Astrocyte (in vitro differentiated cells and primary cell): ENCODE measurements around the gene ROR2. TPM values are rescaled to one million over a fixed set of nuclear protein-coding genes. Genes with fewer than 3 reads are reported as not detected.
"Not testable (repeated sequence)": the region's sequence is repeated elsewhere in the genome, so short reads cannot be mapped to it uniquely, and the experiment has no call there.

Experiments
- DNase-seq: peaks from one replicate; pipeline ENCODE4 v3.0.0-alpha.2; 2010; ENCODE audit warnings: low read depth
- FAIRE-seq: peaks from 2 replicates; lab custom pipeline; 2011; peaks lifted over from hg19 to GRCh38; lab: Jason Lieb, UNC
- H2AFZ ChIP-seq: 2 replicates; pipeline ENCODE4 v1.6.0; 2012; ENCODE audit warnings: low read depth, low read length, inconsistent platforms
- H3K27ac ChIP-seq: 2 replicates; pipeline ENCODE4 v1.5.1; 2011; ENCODE audit warnings: low read depth, low read length, inconsistent platforms
- H3K27me3 ChIP-seq: 2 replicates; pipeline ENCODE4 v1.6.0; 2011; ENCODE audit warnings: low read length, inconsistent platforms; ENCODE audit not compliant: insufficient read depth
- H3K36me3 ChIP-seq: 2 replicates; pipeline ENCODE4 v1.5.1; 2011; ENCODE audit warnings: low read length, inconsistent platforms; ENCODE audit not compliant: insufficient read depth
- H3K4me1 ChIP-seq: 2 replicates; pipeline ENCODE4 v1.5.1; 2011; ENCODE audit warnings: low read length, inconsistent platforms; ENCODE audit not compliant: insufficient read depth
- H3K4me2 ChIP-seq: 2 replicates; pipeline ENCODE4 v1.6.0; 2012; ENCODE audit warnings: low read length, inconsistent platforms
- H3K4me3 ChIP-seq: 2 replicates; pipeline ENCODE4 v1.5.1; 2011; ENCODE audit warnings: low read depth, mild to moderate bottlenecking, low read length, inconsistent platforms; ENCODE audit not compliant: insufficient read depth
- H3K79me2 ChIP-seq: 2 replicates; pipeline ENCODE4 v1.6.0; 2012; ENCODE audit warnings: mild to moderate bottlenecking, low read length, inconsistent platforms; ENCODE audit not compliant: insufficient read depth
- H3K9ac ChIP-seq: 2 replicates; pipeline ENCODE4 v1.6.0; 2012; ENCODE audit warnings: mild to moderate bottlenecking, low read length, inconsistent platforms
- H3K9me3 ChIP-seq: 2 replicates; pipeline ENCODE4 v1.5.1; 2012; ENCODE audit warnings: low read depth, mild to moderate bottlenecking, low read length, inconsistent platforms; ENCODE audit not compliant: insufficient read depth
- H4K20me1 ChIP-seq: 2 replicates; pipeline ENCODE4 v1.6.0; 2012; ENCODE audit warnings: low read length, inconsistent platforms; ENCODE audit not compliant: insufficient read depth
- H3K27ac Mint-ChIP-seq: one replicate; pipeline ENCODE4 v1.8.0; 2021; ENCODE audit warnings: mild to moderate bottlenecking, mixed read lengths; ENCODE audit not compliant: unreplicated experiment
- H3K27me3 Mint-ChIP-seq: one replicate; pipeline ENCODE4 v1.8.0; 2021; ENCODE audit warnings: low read depth, mixed read lengths; ENCODE audit not compliant: unreplicated experiment
- H3K36me3 Mint-ChIP-seq: one replicate; pipeline ENCODE4 v1.8.0; 2021; ENCODE audit warnings: low read depth, mixed read lengths; ENCODE audit not compliant: unreplicated experiment
- H3K4me1 Mint-ChIP-seq: one replicate; pipeline ENCODE4 v1.8.0; 2021; ENCODE audit warnings: low read depth, mixed read lengths; ENCODE audit not compliant: unreplicated experiment
- H3K4me3 Mint-ChIP-seq: one replicate; pipeline ENCODE4 v1.8.0; 2021; ENCODE audit warnings: mild to moderate bottlenecking, moderate library complexity, mixed read lengths; ENCODE audit not compliant: unreplicated experiment
- H3K9me3 Mint-ChIP-seq: one replicate; pipeline ENCODE4 v1.8.0; 2021; ENCODE audit warnings: mild to moderate bottlenecking, mixed read lengths; ENCODE audit not compliant: unreplicated experiment
- EZH2 ChIP-seq: IDR thresholded peaks from 2 replicates; pipeline ENCODE4 v1.6.1; 2012; ENCODE audit warnings: mild to moderate bottlenecking, low read length, inconsistent platforms; ENCODE audit not compliant: insufficient read depth
- total RNA-seq: library from RNA; stranded (reverse); gene quantifications from 2 replicates; pipeline ENCODE4 v1.2.1, GENCODE V29; 2021
- TF ChIP-seq, protein P1 (sequence below): IDR thresholded peaks from 2 replicates; pipeline ENCODE4 v1.5.1; 2011; ENCODE audit warnings: low read depth, mild to moderate bottlenecking, inconsistent platforms, low read length, moderate library complexity; ENCODE audit not compliant: insufficient read depth

ROR2 gene
- total RNA-seq, 1 donor from 2014 or later, result 4.9 TPM

DNA sequence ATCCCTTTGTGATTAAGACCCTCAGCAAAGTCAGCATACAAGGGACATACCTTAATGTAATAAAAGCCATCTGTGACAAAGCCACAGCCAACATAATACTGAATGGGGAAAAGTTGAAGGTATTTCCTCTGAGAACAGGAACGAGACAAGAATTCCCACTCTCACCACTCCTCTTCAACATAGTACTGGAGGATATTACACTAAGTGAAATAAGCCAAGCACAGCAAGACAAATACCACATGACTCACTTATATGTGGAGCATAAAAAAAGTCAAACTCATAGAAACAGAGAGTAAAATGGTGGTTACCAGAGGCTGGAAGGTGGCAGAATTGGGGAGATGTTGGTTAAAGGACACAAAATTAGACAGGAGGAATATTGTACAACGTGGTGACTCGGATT, 408.3 kb downstream of the ROR2 start:
- no peak for FAIRE-seq
- Histone ChIP-seq H3K9me3 (no peaks in the 10 kb centered on the region), H3K27me3 (no peaks in the 10 kb centered on the region), H3K4me3 (no peak overlapping the region), H3K36me3 (no peaks in the 10 kb centered on the region), H4K20me1 (no peaks in the 10 kb centered on the region), H3K4me1 (peaks cover 13% of the 10 kb centered on the region), H3K27ac (peak overlapping the region; percentile 23), H3K9ac (no peak overlapping the region), H3K4me2 (no peak overlapping the region), H2AFZ (peak overlapping the region; percentile 20), H3K79me2 (no peaks in the 10 kb centered on the region)
- H3K4me1 Mint-ChIP-seq, result peaks cover 28% of the 10 kb centered on the region
- peak overlapping the region; percentile 43 for H3K27ac Mint-ChIP-seq
- no peak for TF ChIP-seq EZH2
- TF ChIP-seq, protein P1, sequence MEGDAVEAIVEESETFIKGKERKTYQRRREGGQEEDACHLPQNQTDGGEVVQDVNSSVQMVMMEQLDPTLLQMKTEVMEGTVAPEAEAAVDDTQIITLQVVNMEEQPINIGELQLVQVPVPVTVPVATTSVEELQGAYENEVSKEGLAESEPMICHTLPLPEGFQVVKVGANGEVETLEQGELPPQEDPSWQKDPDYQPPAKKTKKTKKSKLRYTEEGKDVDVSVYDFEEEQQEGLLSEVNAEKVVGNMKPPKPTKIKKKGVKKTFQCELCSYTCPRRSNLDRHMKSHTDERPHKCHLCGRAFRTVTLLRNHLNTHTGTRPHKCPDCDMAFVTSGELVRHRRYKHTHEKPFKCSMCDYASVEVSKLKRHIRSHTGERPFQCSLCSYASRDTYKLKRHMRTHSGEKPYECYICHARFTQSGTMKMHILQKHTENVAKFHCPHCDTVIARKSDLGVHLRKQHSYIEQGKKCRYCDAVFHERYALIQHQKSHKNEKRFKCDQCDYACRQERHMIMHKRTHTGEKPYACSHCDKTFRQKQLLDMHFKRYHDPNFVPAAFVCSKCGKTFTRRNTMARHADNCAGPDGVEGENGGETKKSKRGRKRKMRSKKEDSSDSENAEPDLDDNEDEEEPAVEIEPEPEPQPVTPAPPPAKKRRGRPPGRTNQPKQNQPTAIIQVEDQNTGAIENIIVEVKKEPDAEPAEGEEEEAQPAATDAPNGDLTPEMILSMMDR, result no peak
- peak overlapping the region; percentile 81 for H3K4me3 Mint-ChIP-seq
- peak; percentile 64 for DNase-seq
- peaks cover 4% of the 10 kb centered on the region for H3K36me3 Mint-ChIP-seq
- no peaks in the 10 kb centered on the region for H3K27me3 Mint-ChIP-seq
- H3K9me3 Mint-ChIP-seq, result peaks cover 5% of the 10 kb centered on the region

DNA sequence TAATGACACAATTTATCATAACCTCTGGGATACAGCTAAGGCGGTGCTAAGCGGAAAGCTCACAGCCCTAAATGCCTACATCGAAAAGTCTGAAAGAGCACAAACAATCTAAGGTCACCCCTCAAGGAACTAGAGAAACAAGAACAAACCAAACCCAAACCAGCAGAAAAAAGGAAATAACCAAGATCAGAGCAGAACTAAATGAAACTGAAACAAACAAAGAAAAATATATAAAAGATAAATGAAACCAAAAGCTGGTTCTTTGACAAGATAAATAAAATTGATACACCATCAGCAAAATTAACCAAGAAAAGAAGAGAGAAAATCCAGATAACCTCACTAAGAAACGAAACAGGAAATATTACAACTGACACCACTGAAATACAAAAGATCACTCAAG, 409.5 kb downstream of the ROR2 start:
- H3K36me3 ChIP-seq, DNase-seq, H3K9ac ChIP-seq, H3K27ac ChIP-seq, H4K20me1 ChIP-seq, H2AFZ ChIP-seq, H3K9me3 ChIP-seq, H3K27me3 ChIP-seq, H3K4me2 ChIP-seq, FAIRE-seq, H3K9me3 Mint-ChIP-seq, H3K4me3 ChIP-seq, H3K36me3 Mint-ChIP-seq, H3K79me2 ChIP-seq, H3K27me3 Mint-ChIP-seq: not testable (repeated sequence)
- peak overlapping the region; percentile 81 for H3K4me3 Mint-ChIP-seq
- peaks cover 16% of the 10 kb centered on the region for H3K4me1 ChIP-seq
- peak overlapping the region; percentile 22 for H3K27ac Mint-ChIP-seq
- H3K4me1 Mint-ChIP-seq, result peaks cover 35% of the 10 kb centered on the region

DNA sequence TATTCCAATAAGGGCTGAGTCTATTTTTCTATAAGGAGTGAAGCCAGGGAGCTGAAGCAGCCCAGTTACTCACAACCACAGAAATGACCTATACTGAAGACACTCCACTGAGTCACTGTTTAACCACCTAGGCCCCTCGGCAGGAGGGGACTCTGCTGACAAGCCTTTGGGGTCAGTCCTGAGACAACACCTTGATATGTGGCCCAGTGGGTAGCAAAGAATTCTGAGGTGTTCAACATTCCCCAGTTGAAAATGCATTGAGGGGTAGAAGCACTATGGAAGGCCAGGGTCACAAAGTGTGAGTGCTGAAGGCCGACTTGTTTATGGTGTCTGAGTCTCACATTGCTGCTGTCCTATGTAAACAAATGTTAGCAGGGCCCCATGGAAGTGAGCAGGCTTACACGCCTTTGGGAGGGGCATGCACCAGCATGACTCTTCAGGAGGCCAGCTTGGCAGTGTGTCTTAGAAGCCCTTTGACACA, 413.8 kb downstream of the ROR2 start:
- no peaks in the 10 kb centered on the region for H4K20me1 ChIP-seq
- Mint-ChIP-seq H3K27me3 (no peaks in the 10 kb centered on the region), H3K4me1 (peaks cover 42% of the 10 kb centered on the region), H3K27ac (peak overlapping the region; percentile 93), H3K4me3 (no peak overlapping the region), H3K9me3 (no peaks in the 10 kb centered on the region), H3K36me3 (peaks cover 4% of the 10 kb centered on the region)
- H3K4me3 ChIP-seq, result no peak overlapping the region
- no peaks in the 10 kb centered on the region for H3K27me3 ChIP-seq
- peak overlapping the region; percentile 61 for H3K4me2 ChIP-seq
- no peaks in the 10 kb centered on the region for H3K36me3 ChIP-seq
- H3K9me3 ChIP-seq, result no peaks in the 10 kb centered on the region
- peaks cover 34% of the 10 kb centered on the region for H3K4me1 ChIP-seq
- DNase-seq, result peak; percentile 84
- H3K79me2 ChIP-seq, result no peaks in the 10 kb centered on the region
- H2AFZ ChIP-seq, result peak overlapping the region; percentile 26
- TF ChIP-seq, protein P1, result no peak
- TF ChIP-seq EZH2, result no peak
- FAIRE-seq, result no peak
- peak overlapping the region; percentile 79 for H3K27ac ChIP-seq
- peak overlapping the region; percentile 47 for H3K9ac ChIP-seq
